Measurements from ENCODE around the gene LLCFC1. TPM values are rescaled to one million over a fixed set of nuclear protein-coding genes. Genes with fewer than 3 reads are reported as not detected.

Gene LLCFC1
- total RNA-seq (not detected), total RNA-seq (0 reads per million in 2 donors)

GRCh38 chr7:142939226-142939910, at the start of gene LLCFC1:
Gene LLCFC1, plus strand, starts transcription at chr7:142939484. Its CDS starts 138 bp downstream, at chr7:142939622.
- no peak within 1 kb of the TSS for H3K27ac Mint-ChIP-seq
- H3K4me1 Mint-ChIP-seq = peaks cover 10% of the 10 kb centered on the region
- no peak within 1 kb of the TSS for H3K4me3 Mint-ChIP-seq
- H3K9me3 ChIP-seq (ENCODE audit: control insufficient read depth, low read length, poor library complexity, severe bottlenecking) = no peaks in the 10 kb centered on the region
- peaks cover 4% of the 10 kb centered on the region for H3K36me3 Mint-ChIP-seq (ENCODE audit: low read depth)
- peaks cover 48% of the 10 kb centered on the region for H3K27me3 Mint-ChIP-seq
- no peak for ATAC-seq
- no peak for DNase-seq

- H3K9me3 ChIP-seq (ENCODE audit: control insufficient read depth, low read length, poor library complexity, severe bottlenecking) = no peaks in the 10 kb centered on the region
- peaks cover 3% of the 10 kb centered on the region for H3K36me3 Mint-ChIP-seq (ENCODE audit: low read depth)
- ATAC-seq (no peak), DNase-seq (no peak)
- no peak overlapping the region for H3K27ac Mint-ChIP-seq
- H3K4me1 Mint-ChIP-seq = peaks cover 19% of the 10 kb centered on the region
- H3K4me3 Mint-ChIP-seq = no peak overlapping the region
- H3K27me3 Mint-ChIP-seq = peaks cover 51% of the 10 kb centered on the region
Observed at GRCh38 chr7:142889816-142890215, 49.5 kb upstream of the LLCFC1 start.

GRCh38 chr7:142890874-142891485, 48.3 kb upstream of the LLCFC1 start:
- H3K4me1 Mint-ChIP-seq = peaks cover 19% of the 10 kb centered on the region
- H3K27ac Mint-ChIP-seq = no peak overlapping the region
- H3K4me3 Mint-ChIP-seq = no peak overlapping the region
- H3K9me3 ChIP-seq (ENCODE audit: control insufficient read depth, low read length, poor library complexity, severe bottlenecking) = no peaks in the 10 kb centered on the region
- ATAC-seq (no peak), DNase-seq (no peak)
- peaks cover 3% of the 10 kb centered on the region for H3K36me3 Mint-ChIP-seq (ENCODE audit: low read depth)
- H3K27me3 Mint-ChIP-seq = peaks cover 48% of the 10 kb centered on the region

GRCh38 chr7:142891490-142892082, 47.7 kb upstream of the LLCFC1 start:
- DNase-seq = no peak

GRCh38 chr7:142892951-142893350, 46.3 kb upstream of the LLCFC1 start:
- no peak for ATAC-seq
- Mint-ChIP-seq H3K4me3 (no peak overlapping the region), H3K36me3 (ENCODE audit: low read depth) (peaks cover 2% of the 10 kb centered on the region), H3K4me1 (peaks cover 14% of the 10 kb centered on the region), H3K27me3 (peaks cover 52% of the 10 kb centered on the region), H3K27ac (no peak overlapping the region)
- no peaks in the 10 kb centered on the region for H3K9me3 ChIP-seq (ENCODE audit: control insufficient read depth, low read length, poor library complexity, severe bottlenecking)
- no peak for DNase-seq

More at GRCh38 chr7:142891490-142892082, 47.7 kb upstream of the LLCFC1 start:
- H3K27me3 Mint-ChIP-seq = peaks cover 51% of the 10 kb centered on the region
- H3K36me3 Mint-ChIP-seq (ENCODE audit: low read depth) = peaks cover 3% of the 10 kb centered on the region
- H3K4me1 Mint-ChIP-seq = peaks cover 19% of the 10 kb centered on the region
- no peak overlapping the region for H3K4me3 Mint-ChIP-seq
- no peaks in the 10 kb centered on the region for H3K9me3 ChIP-seq (ENCODE audit: control insufficient read depth, low read length, poor library complexity, severe bottlenecking)
- ATAC-seq = no peak
- no peak overlapping the region for H3K27ac Mint-ChIP-seq

GRCh38 chr7:142894112-142894984, 44.9 kb upstream of the LLCFC1 start:
- DNase-seq (no peak), ATAC-seq (no peak)
- Mint-ChIP-seq H3K4me3 (no peak overlapping the region), H3K27ac (no peak overlapping the region), H3K4me1 (peaks cover 13% of the 10 kb centered on the region), H3K27me3 (peaks cover 55% of the 10 kb centered on the region), H3K36me3 (ENCODE audit: low read depth) (peaks cover 6% of the 10 kb centered on the region)
- H3K9me3 ChIP-seq (ENCODE audit: control insufficient read depth, low read length, poor library complexity, severe bottlenecking) = no peaks in the 10 kb centered on the region

GRCh38 chr7:142894985-142895593, 44.2 kb upstream of the LLCFC1 start:
- H3K27ac Mint-ChIP-seq = no peak overlapping the region
- no peak for ATAC-seq

GRCh38 chr7:142896151-142896550, 43.1 kb upstream of the LLCFC1 start:
- Mint-ChIP-seq H3K4me1 (peaks cover 5% of the 10 kb centered on the region), H3K4me3 (no peak overlapping the region), H3K36me3 (ENCODE audit: low read depth) (peaks cover 6% of the 10 kb centered on the region), H3K27ac (no peak overlapping the region), H3K27me3 (peaks cover 43% of the 10 kb centered on the region)
- ATAC-seq (no peak), DNase-seq (no peak)
- H3K9me3 ChIP-seq (ENCODE audit: control insufficient read depth, low read length, poor library complexity, severe bottlenecking) = no peaks in the 10 kb centered on the region

More at GRCh38 chr7:142894985-142895593, 44.2 kb upstream of the LLCFC1 start:
- Mint-ChIP-seq H3K36me3 (ENCODE audit: low read depth) (peaks cover 6% of the 10 kb centered on the region), H3K4me1 (peaks cover 9% of the 10 kb centered on the region), H3K4me3 (no peak overlapping the region), H3K27me3 (peaks cover 49% of the 10 kb centered on the region)
- no peak for DNase-seq
- H3K9me3 ChIP-seq (ENCODE audit: control insufficient read depth, low read length, poor library complexity, severe bottlenecking) = no peaks in the 10 kb centered on the region

- no peaks in the 10 kb centered on the region for H3K9me3 ChIP-seq (ENCODE audit: control insufficient read depth, low read length, poor library complexity, severe bottlenecking)
- H3K4me1 Mint-ChIP-seq = peaks cover 3% of the 10 kb centered on the region
- no peak for DNase-seq
- no peak overlapping the region for H3K27ac Mint-ChIP-seq
- H3K27me3 Mint-ChIP-seq = peaks cover 39% of the 10 kb centered on the region
- no peak for ATAC-seq
- H3K4me3 Mint-ChIP-seq = no peak overlapping the region
- H3K36me3 Mint-ChIP-seq (ENCODE audit: low read depth) = peaks cover 6% of the 10 kb centered on the region
Observed at GRCh38 chr7:142896741-142897379, 42.4 kb upstream of the LLCFC1 start.

GRCh38 chr7:142897691-142898090, 41.6 kb upstream of the LLCFC1 start:
- no peak for DNase-seq
- H3K9me3 ChIP-seq (ENCODE audit: control insufficient read depth, low read length, poor library complexity, severe bottlenecking) = no peaks in the 10 kb centered on the region
- Mint-ChIP-seq H3K4me1 (peaks cover 2% of the 10 kb centered on the region), H3K36me3 (ENCODE audit: low read depth) (peaks cover 6% of the 10 kb centered on the region), H3K27ac (no peak overlapping the region), H3K27me3 (peaks cover 37% of the 10 kb centered on the region), H3K4me3 (no peak overlapping the region)
- no peak for ATAC-seq

GRCh38 chr7:142898377-142899170, 40.7 kb upstream of the LLCFC1 start:
- DNase-seq (no peak), ATAC-seq (no peak)
- Mint-ChIP-seq H3K27me3 (peaks cover 33% of the 10 kb centered on the region), H3K36me3 (ENCODE audit: low read depth) (peaks cover 8% of the 10 kb centered on the region), H3K4me1 (peaks cover 2% of the 10 kb centered on the region), H3K27ac (no peak overlapping the region), H3K4me3 (no peak overlapping the region)
- no peaks in the 10 kb centered on the region for H3K9me3 ChIP-seq (ENCODE audit: control insufficient read depth, low read length, poor library complexity, severe bottlenecking)

GRCh38 chr7:142899661-142900060, 39.6 kb upstream of the LLCFC1 start:
- Mint-ChIP-seq H3K27me3 (peaks cover 33% of the 10 kb centered on the region), H3K36me3 (ENCODE audit: low read depth) (peaks cover 8% of the 10 kb centered on the region), H3K27ac (no peak overlapping the region), H3K4me1 (no peaks in the 10 kb centered on the region), H3K4me3 (no peak overlapping the region)
- ATAC-seq (no peak), DNase-seq (no peak)
- no peaks in the 10 kb centered on the region for H3K9me3 ChIP-seq (ENCODE audit: control insufficient read depth, low read length, poor library complexity, severe bottlenecking)
